Astrocyte (in vitro differentiated cells and primary cell): ENCODE measurements around the gene ZNF584. TPM values are rescaled to one million over a fixed set of nuclear protein-coding genes. Genes with fewer than 3 reads are reported as not detected.

ENCODE experiments used
- DNase-seq: peaks from one replicate; pipeline ENCODE4 v3.0.0-alpha.2; 2010; ENCODE audit warnings: low read depth
- FAIRE-seq: peaks from 2 replicates; lab custom pipeline; 2011; peaks lifted over from hg19 to GRCh38; lab: Jason Lieb, UNC
- H2AFZ ChIP-seq: 2 replicates; pipeline ENCODE4 v1.6.0; 2012; ENCODE audit warnings: low read depth, low read length, inconsistent platforms
- H3K27ac ChIP-seq: 2 replicates; pipeline ENCODE4 v1.5.1; 2011; ENCODE audit warnings: low read depth, low read length, inconsistent platforms
- H3K27me3 ChIP-seq: 2 replicates; pipeline ENCODE4 v1.6.0; 2011; ENCODE audit warnings: low read length, inconsistent platforms; ENCODE audit not compliant: insufficient read depth
- H3K36me3 ChIP-seq: 2 replicates; pipeline ENCODE4 v1.5.1; 2011; ENCODE audit warnings: low read length, inconsistent platforms; ENCODE audit not compliant: insufficient read depth
- H3K4me1 ChIP-seq: 2 replicates; pipeline ENCODE4 v1.5.1; 2011; ENCODE audit warnings: low read length, inconsistent platforms; ENCODE audit not compliant: insufficient read depth
- H3K4me2 ChIP-seq: 2 replicates; pipeline ENCODE4 v1.6.0; 2012; ENCODE audit warnings: low read length, inconsistent platforms
- H3K4me3 ChIP-seq: 2 replicates; pipeline ENCODE4 v1.5.1; 2011; ENCODE audit warnings: low read depth, mild to moderate bottlenecking, low read length, inconsistent platforms; ENCODE audit not compliant: insufficient read depth
- H3K79me2 ChIP-seq: 2 replicates; pipeline ENCODE4 v1.6.0; 2012; ENCODE audit warnings: mild to moderate bottlenecking, low read length, inconsistent platforms; ENCODE audit not compliant: insufficient read depth
- H3K9ac ChIP-seq: 2 replicates; pipeline ENCODE4 v1.6.0; 2012; ENCODE audit warnings: mild to moderate bottlenecking, low read length, inconsistent platforms
- H3K9me3 ChIP-seq: 2 replicates; pipeline ENCODE4 v1.5.1; 2012; ENCODE audit warnings: low read depth, mild to moderate bottlenecking, low read length, inconsistent platforms; ENCODE audit not compliant: insufficient read depth
- H4K20me1 ChIP-seq: 2 replicates; pipeline ENCODE4 v1.6.0; 2012; ENCODE audit warnings: low read length, inconsistent platforms; ENCODE audit not compliant: insufficient read depth
- H3K27ac Mint-ChIP-seq: one replicate; pipeline ENCODE4 v1.8.0; 2021; ENCODE audit warnings: mild to moderate bottlenecking, mixed read lengths; ENCODE audit not compliant: unreplicated experiment
- H3K27me3 Mint-ChIP-seq: one replicate; pipeline ENCODE4 v1.8.0; 2021; ENCODE audit warnings: low read depth, mixed read lengths; ENCODE audit not compliant: unreplicated experiment
- H3K36me3 Mint-ChIP-seq: one replicate; pipeline ENCODE4 v1.8.0; 2021; ENCODE audit warnings: low read depth, mixed read lengths; ENCODE audit not compliant: unreplicated experiment
- H3K4me1 Mint-ChIP-seq: one replicate; pipeline ENCODE4 v1.8.0; 2021; ENCODE audit warnings: low read depth, mixed read lengths; ENCODE audit not compliant: unreplicated experiment
- H3K4me3 Mint-ChIP-seq: one replicate; pipeline ENCODE4 v1.8.0; 2021; ENCODE audit warnings: mild to moderate bottlenecking, moderate library complexity, mixed read lengths; ENCODE audit not compliant: unreplicated experiment
- H3K9me3 Mint-ChIP-seq: one replicate; pipeline ENCODE4 v1.8.0; 2021; ENCODE audit warnings: mild to moderate bottlenecking, mixed read lengths; ENCODE audit not compliant: unreplicated experiment
- EZH2 ChIP-seq: IDR thresholded peaks from 2 replicates; pipeline ENCODE4 v1.6.1; 2012; ENCODE audit warnings: mild to moderate bottlenecking, low read length, inconsistent platforms; ENCODE audit not compliant: insufficient read depth
- total RNA-seq: library from RNA; stranded (reverse); gene quantifications from 2 replicates; pipeline ENCODE4 v1.2.1, GENCODE V29; 2021
- TF ChIP-seq, protein P1 (sequence below): IDR thresholded peaks from 2 replicates; pipeline ENCODE4 v1.5.1; 2011; ENCODE audit warnings: low read depth, mild to moderate bottlenecking, inconsistent platforms, low read length, moderate library complexity; ENCODE audit not compliant: insufficient read depth

Gene ZNF584
- total RNA-seq, 1 donor from 2014 or later, result 12.7 TPM

DNA sequence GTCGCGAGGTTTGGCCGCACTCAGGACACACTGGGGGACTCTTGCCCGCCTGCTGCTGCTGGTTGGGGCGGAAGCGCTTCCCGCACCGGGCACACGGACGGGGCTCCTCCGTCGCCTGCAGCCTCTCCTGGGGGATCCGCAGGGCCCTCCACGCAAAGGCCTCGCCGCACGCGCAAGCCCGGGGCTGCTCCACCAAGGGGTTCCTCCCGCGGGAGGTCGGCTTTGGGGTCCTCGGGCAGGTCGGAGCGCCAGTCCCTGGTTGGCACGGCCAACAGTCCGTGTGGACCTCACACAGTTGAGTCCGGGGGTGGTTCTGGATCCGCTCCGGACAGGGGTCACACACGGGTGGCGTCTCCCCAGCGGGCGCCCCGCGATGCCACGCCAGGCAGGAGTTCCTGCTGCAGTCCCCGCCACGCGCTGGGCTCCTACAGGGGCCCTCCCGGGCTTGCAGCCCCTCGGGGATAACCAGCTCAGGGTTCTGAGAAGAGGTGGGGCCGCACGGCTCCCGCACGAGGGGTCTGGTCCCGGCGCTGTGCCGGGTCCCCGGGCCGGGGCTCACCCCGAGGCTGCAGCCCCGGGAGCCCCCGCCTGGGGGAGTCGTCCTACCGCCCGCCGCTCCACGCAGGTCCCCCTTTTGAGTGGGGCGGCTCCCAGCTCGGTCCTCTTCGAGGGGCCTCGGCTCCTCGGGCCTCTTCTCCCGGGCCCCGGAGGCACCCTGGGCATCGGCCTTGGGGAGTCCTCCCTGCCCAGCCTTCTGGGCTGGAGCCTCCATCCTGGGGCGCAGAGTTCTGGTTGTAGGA, 39.7 kb upstream of the ZNF584 start:
- peaks cover 1% of the 10 kb centered on the region for H3K4me1 Mint-ChIP-seq
- Histone ChIP-seq H3K79me2 (no peaks in the 10 kb centered on the region), H3K9me3 (peaks cover 3% of the 10 kb centered on the region), H3K4me2 (no peak overlapping the region), H3K27ac (no peak overlapping the region), H3K4me1 (no peaks in the 10 kb centered on the region), H3K36me3 (no peaks in the 10 kb centered on the region), H3K9ac (no peak overlapping the region), H3K4me3 (no peak overlapping the region), H2AFZ (no peak overlapping the region), H3K27me3 (no peaks in the 10 kb centered on the region), H4K20me1 (no peaks in the 10 kb centered on the region)
- DNase-seq, result no peak
- no peak for TF ChIP-seq EZH2
- TF ChIP-seq, protein P1, sequence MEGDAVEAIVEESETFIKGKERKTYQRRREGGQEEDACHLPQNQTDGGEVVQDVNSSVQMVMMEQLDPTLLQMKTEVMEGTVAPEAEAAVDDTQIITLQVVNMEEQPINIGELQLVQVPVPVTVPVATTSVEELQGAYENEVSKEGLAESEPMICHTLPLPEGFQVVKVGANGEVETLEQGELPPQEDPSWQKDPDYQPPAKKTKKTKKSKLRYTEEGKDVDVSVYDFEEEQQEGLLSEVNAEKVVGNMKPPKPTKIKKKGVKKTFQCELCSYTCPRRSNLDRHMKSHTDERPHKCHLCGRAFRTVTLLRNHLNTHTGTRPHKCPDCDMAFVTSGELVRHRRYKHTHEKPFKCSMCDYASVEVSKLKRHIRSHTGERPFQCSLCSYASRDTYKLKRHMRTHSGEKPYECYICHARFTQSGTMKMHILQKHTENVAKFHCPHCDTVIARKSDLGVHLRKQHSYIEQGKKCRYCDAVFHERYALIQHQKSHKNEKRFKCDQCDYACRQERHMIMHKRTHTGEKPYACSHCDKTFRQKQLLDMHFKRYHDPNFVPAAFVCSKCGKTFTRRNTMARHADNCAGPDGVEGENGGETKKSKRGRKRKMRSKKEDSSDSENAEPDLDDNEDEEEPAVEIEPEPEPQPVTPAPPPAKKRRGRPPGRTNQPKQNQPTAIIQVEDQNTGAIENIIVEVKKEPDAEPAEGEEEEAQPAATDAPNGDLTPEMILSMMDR, result no peak
- no peak overlapping the region for H3K4me3 Mint-ChIP-seq
- no peaks in the 10 kb centered on the region for H3K27me3 Mint-ChIP-seq
- no peak overlapping the region for H3K27ac Mint-ChIP-seq
- peaks cover 6% of the 10 kb centered on the region for H3K36me3 Mint-ChIP-seq
- peaks cover 2% of the 10 kb centered on the region for H3K9me3 Mint-ChIP-seq
- no peak for FAIRE-seq

DNA sequence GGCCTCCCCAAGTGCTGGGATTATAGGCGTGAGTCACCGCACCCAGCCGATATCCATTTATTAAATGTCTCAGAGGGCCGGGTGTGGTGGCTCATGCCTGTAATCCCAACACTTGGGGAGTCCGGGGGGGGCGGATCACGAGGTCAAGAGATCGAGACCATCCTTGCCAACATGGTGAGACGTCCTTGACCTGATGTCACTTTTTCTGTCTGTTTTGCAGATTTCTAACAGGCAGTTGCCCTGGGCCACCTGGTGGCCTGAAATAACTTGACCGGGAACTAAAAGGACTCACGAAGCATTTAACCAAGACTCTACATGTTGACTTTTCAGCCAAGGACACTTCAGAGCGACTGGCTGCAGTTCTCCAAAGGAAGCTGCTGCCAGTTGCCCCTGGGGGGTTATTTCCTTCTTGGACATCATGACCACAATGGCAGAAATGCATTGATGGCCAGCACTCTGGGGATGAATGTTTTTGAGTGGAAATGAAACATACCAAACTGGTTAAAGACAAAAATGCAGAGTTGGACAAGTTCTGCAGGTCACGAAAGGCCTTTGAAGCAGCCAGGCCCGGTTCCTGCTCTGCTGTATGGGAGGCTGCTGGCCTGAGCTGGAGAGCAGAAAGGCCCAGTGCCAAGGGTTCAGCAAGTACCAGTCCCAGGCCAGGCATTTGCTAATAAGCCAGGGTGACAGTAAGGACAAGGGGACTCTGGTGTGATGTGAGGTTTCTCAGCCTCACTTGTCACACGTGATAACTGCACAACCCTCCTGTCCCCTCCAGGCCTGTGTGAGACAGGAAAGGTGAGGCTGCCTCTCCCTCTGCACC, 35.9 kb upstream of the ZNF584 start:
- Mint-ChIP-seq H3K27me3 (no peaks in the 10 kb centered on the region), H3K4me1 (no peaks in the 10 kb centered on the region), H3K27ac (no peak overlapping the region), H3K9me3 (peaks cover 2% of the 10 kb centered on the region), H3K36me3 (peaks cover 3% of the 10 kb centered on the region), H3K4me3 (no peak overlapping the region)
- no peaks in the 10 kb centered on the region for H4K20me1 ChIP-seq
- TF ChIP-seq EZH2, result no peak
- TF ChIP-seq, protein P1, result no peak
- no peak overlapping the region for H2AFZ ChIP-seq
- H3K4me2 ChIP-seq, result no peak overlapping the region
- no peak for DNase-seq
- H3K27me3 ChIP-seq, result no peaks in the 10 kb centered on the region
- no peak overlapping the region for H3K4me3 ChIP-seq
- no peaks in the 10 kb centered on the region for H3K79me2 ChIP-seq
- H3K4me1 ChIP-seq, result no peaks in the 10 kb centered on the region
- H3K36me3 ChIP-seq, result no peaks in the 10 kb centered on the region
- no peak overlapping the region for H3K9ac ChIP-seq
- H3K9me3 ChIP-seq, result no peaks in the 10 kb centered on the region
- no peak for FAIRE-seq
- no peak overlapping the region for H3K27ac ChIP-seq
